ENCODE results near the gene RAB3GAP2. TPM values are rescaled to one million over a fixed set of nuclear protein-coding genes. Genes with fewer than 3 reads are reported as not detected.

The RAB3GAP2 gene
- total and polyA plus RNA-seq, 10 of the 15 experiments (the other 5 are each of a cell fraction or from before 2014, with no cell fraction given): 11.9 to 51.1 (median 24.4) TPM

DNA sequence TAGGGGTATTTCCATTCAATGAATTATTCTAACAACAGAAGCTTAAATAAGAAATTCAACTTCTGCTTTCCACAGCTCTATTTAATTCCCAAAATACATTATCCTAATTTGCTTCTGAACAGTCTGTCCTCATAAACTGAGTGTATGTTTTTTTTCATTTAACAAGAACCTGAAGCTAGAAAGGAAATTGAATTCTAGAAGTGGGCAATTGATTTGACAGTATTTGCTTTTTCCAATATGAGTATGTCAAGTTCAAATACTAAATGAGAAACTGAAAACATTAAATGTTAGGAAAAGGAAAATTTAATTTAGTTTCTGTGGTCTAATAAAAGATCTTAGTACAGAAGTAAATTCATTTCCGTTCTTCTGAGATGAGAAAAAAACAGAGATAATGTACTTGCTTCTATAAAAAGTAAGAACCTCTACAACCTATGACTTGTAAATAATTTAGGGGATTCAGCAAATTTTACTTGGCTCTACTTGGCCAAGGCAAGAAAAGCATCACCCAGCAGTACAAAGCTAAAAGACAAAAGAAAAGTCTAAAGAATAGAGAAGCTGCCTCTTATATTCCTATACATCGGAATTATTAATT lies 31.1 kb downstream of the RAB3GAP2 start (continued):
- TF ChIP-seq, protein P1, sequence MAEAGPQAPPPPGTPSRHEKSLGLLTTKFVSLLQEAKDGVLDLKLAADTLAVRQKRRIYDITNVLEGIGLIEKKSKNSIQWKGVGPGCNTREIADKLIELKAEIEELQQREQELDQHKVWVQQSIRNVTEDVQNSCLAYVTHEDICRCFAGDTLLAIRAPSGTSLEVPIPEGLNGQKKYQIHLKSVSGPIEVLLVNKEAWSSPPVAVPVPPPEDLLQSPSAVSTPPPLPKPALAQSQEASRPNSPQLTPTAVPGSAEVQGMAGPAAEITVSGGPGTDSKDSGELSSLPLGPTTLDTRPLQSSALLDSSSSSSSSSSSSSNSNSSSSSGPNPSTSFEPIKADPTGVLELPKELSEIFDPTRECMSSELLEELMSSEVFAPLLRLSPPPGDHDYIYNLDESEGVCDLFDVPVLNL (IDR thresholded peaks at IDR 0.05; ENCODE audit: low read depth, low read length): no peak
- TF ChIP-seq IKZF2 (IDR thresholded peaks at IDR 0.05): no peak

DNA sequence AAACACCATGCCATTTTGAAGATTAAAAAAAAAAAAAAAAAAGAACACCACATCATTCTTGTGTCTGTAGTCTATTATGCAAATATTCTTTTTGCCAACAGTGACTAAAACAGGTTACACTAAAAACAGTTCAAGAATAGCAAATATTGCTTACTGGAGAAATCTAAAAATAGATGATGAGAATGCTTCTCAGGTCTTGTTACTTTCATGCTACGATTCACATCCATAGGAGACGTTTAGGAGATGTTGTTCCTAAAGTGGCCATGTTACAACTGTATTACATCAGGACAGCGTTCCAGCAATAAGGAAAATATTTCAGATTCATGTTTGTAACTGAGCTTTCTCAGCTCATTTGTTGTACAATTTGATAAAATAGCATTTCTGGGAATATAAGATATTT lies 32.3 kb downstream of the RAB3GAP2 start:
- no peak overlapping the region for H3K27ac ChIP-seq (ENCODE audit: control insufficient read depth, insufficient read depth)
- H2AFZ ChIP-seq (ENCODE audit: control insufficient read depth, low read depth, low read length): no peak overlapping the region
- ATAC-seq (no peak), DNase-seq (ENCODE audit: low read depth, low spot score) (no peak), FAIRE-seq (no peak)
- no peaks in the 10 kb centered on the region for H4K20me1 ChIP-seq (ENCODE audit: control insufficient read depth, insufficient read depth)
- BruUV-seq (replicated peaks): no TSS peak
- RAD21 ChIA-PET (ENCODE audit: unreplicated experiment): interaction anchor here (1.0 to 1.5 kb wide), 3 partner anchors 18 to 23 kb away, joined by 3 to 6 read pairs (median 3); no protein-coding TSS in a partner anchor
- no peak overlapping the region for H3K4me2 ChIP-seq (ENCODE audit: control insufficient read depth, insufficient read depth)
- POLR2A ChIA-PET: interaction anchor here (1.4 to 1.6 kb wide), 3 partner anchors 13 to 30 kb away, joined by 3 to 4 read pairs (median 4); no protein-coding TSS in a partner anchor
- H3K27me3 ChIP-seq (replicated peaks in 1 of 2; ENCODE audit: control insufficient read depth in 2 of 2, insufficient read depth in 2 of 2, low read length in 1 of 2): no peaks in the 10 kb centered on the region
- peaks cover 0 to 4% of the 10 kb centered on the region in 2 experiments; a peak in 1 of 4 replicates for H3K36me3 ChIP-seq (ENCODE audit: control insufficient read depth in 2 of 2, insufficient read depth in 2 of 2, low read length in 1 of 2)
- in situ Hi-C loops (cut with MboI) (loop anchor here (25.0 kb wide), 1 partner anchor 1053 kb away; no protein-coding TSS in a partner anchor), intact Hi-C loops (cut with micrococcal nuclease; ENCODE audit: unreplicated experiment) (no loop called here)
- H3K4me3 ChIP-seq: no peak overlapping the region
- H3K9ac ChIP-seq (ENCODE audit: control insufficient read depth, insufficient read depth, low read length): no peak overlapping the region
- peaks cover 41% of the 10 kb centered on the region for H3K79me2 ChIP-seq (ENCODE audit: control insufficient read depth, insufficient read depth, low read length)
- 75% methylated on average over 3 of the region's 3 CpGs for WGBS (ENCODE audit: insufficient coverage, insufficient replicate concordance, low lambda C conversion rate, missing lambda C conversion rate)
- peaks cover 6% of the 10 kb centered on the region for H3K9me3 ChIP-seq (replicated peaks; ENCODE audit: control insufficient read depth, insufficient read depth, low read length)
- TF ChIP-seq EED (IDR thresholded peaks at IDR 0.05; ENCODE audit: low read depth) (no peak), TARDBP (IDR thresholded peaks at IDR 0.05; ENCODE audit: borderline replicate concordance) (no peak), NFXL1 (IDR thresholded peaks at IDR 0.05; ENCODE audit: borderline replicate concordance) (no peak), IKZF2 (IDR thresholded peaks at IDR 0.05) (no peak), GABPA (IDR thresholded peaks at IDR 0.05; ENCODE audit: low read depth) (no peak)
- TF ChIP-seq, protein P2, sequence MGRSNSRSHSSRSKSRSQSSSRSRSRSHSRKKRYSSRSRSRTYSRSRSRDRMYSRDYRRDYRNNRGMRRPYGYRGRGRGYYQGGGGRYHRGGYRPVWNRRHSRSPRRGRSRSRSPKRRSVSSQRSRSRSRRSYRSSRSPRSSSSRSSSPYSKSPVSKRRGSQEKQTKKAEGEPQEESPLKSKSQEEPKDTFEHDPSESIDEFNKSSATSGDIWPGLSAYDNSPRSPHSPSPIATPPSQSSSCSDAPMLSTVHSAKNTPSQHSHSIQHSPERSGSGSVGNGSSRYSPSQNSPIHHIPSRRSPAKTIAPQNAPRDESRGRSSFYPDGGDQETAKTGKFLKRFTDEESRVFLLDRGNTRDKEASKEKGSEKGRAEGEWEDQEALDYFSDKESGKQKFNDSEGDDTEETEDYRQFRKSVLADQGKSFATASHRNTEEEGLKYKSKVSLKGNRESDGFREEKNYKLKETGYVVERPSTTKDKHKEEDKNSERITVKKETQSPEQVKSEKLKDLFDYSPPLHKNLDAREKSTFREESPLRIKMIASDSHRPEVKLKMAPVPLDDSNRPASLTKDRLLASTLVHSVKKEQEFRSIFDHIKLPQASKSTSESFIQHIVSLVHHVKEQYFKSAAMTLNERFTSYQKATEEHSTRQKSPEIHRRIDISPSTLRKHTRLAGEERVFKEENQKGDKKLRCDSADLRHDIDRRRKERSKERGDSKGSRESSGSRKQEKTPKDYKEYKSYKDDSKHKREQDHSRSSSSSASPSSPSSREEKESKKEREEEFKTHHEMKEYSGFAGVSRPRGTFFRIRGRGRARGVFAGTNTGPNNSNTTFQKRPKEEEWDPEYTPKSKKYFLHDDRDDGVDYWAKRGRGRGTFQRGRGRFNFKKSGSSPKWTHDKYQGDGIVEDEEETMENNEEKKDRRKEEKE (IDR thresholded peaks at IDR 0.05): no peak
- CTCF ChIA-PET: interaction anchor here (1.4 kb wide), 1 partner anchor 23 kb away, joined by 4 read pairs; no protein-coding TSS in a partner anchor
- H3K4me1 ChIP-seq (ENCODE audit: control insufficient read depth, insufficient read depth, low read length): no peaks in the 10 kb centered on the region; the same call in 1 of the 2 replicates
- SMC1A ChIA-PET (ENCODE audit: uncharacterized antibody, unreplicated experiment): interaction anchor here (1.1 to 1.9 kb wide), 4 partner anchors 15 to 21 kb away, joined by 3 to 7 read pairs (median 4); no protein-coding TSS in a partner anchor
